Measurements from ENCODE around the gene SH3BP2.
A peak's percentile ranks its signal among the peaks of the same experiment; 100 is the strongest.

SH3BP2 gene

DNA sequence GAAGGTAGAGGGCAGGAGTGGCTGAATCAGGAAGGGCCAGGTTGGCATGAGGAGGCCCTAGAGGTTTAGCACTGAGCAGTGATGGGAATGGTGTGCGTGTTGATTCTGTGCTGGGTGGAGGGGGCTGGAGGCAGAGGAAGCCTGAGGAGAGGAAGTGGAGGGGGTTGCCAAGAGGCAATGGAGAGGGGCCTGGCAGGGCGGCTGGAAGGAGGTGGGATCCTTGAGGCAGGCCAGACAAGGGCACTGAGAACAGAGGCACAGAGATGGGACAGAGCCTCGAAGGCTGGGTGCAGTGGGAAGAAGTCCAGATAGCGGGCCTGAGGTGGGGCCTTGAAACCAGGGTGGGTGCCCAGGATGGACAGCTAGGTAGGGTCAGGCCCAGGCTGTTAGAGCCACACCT, 24.3 kb downstream of the SH3BP2 start:
- peak overlapping the region; percentile 91 for H3K4me2 ChIP-seq (ENCODE audit: low read depth, low read length, poor library complexity, severe bottlenecking)
- H2AFZ ChIP-seq (ENCODE audit: low read length): no peak overlapping the region
- H3K9ac ChIP-seq (ENCODE audit: low read depth, low read length, poor library complexity, severe bottlenecking): peak overlapping the region; percentile 56

DNA sequence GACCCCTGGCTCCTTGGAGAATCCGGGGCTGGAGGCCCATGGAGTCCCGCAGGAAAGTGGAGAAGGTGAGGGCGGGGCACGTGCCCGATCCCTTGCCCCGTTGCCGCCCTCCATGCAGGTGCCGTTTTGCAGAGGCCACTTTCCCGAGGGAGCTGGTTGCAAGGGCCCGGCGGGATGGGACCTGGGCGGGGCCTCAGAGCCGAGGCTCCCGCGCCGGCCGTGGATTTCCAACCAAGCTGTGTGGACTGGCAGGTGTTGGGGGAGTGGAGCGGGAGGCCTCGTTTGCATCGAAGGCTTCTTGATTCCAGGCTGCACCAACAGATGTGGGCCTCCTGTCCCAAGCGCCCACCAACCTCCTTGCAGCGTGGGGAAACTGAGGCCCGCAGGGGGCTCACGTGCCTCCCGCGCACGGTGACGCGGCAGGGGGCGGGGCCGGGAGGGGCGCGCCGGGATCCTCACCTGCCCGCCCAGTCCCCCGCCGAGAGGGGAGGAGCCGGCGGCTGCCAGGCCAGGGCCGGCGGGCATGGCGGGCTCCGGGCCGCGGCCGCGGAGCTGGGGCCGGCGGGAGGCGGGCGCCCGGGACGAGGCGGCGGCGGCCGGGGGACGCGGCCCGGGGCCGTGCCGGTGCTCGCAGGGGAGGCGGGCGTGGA, 24.9 kb downstream of the SH3BP2 start:
- Histone ChIP-seq H3K4me3 (ENCODE audit: low read length, poor library complexity, severe bottlenecking) (peak overlapping the region; percentile 84), H3K9me3 (ENCODE audit: insufficient read depth, low read depth, low read length) (no peaks in the 10 kb centered on the region), H3K36me3 (ENCODE audit: insufficient read depth, low read length) (peaks cover 9% of the 10 kb centered on the region; the same call in 1 of the 2 replicates), H3K4me2 (ENCODE audit: low read depth, low read length, poor library complexity, severe bottlenecking) (peak overlapping the region; percentile 91), H3K9me2 (replicated peaks; ENCODE audit: low read depth, low read length) (no peaks in the 10 kb centered on the region), H4K20me1 (ENCODE audit: insufficient read depth, low read length, poor library complexity, severe bottlenecking) (peaks cover 69% of the 10 kb centered on the region), H3F3A (ENCODE audit: low read depth) (peaks cover 4% of the 10 kb centered on the region; the same call in 1 of the 2 replicates), H3K4me1 (ENCODE audit: insufficient read depth, low read length, poor library complexity, severe bottlenecking) (peaks cover 64% of the 10 kb centered on the region), H3K9ac (ENCODE audit: low read depth, low read length, poor library complexity, severe bottlenecking) (peak overlapping the region; percentile 86), H3K27me3 (ENCODE audit: insufficient read depth, low read length, poor library complexity, severe bottlenecking) (no peaks in the 10 kb centered on the region), H3K79me2 (ENCODE audit: insufficient read depth, low read length) (peaks cover 86% of the 10 kb centered on the region), H2AFZ (ENCODE audit: low read length) (no peak overlapping the region)
- no peak for TF ChIP-seq EZH2phosphoT487 (IDR thresholded peaks at IDR 0.05; ENCODE audit: borderline replicate concordance)
- TF ChIP-seq, protein P1, sequence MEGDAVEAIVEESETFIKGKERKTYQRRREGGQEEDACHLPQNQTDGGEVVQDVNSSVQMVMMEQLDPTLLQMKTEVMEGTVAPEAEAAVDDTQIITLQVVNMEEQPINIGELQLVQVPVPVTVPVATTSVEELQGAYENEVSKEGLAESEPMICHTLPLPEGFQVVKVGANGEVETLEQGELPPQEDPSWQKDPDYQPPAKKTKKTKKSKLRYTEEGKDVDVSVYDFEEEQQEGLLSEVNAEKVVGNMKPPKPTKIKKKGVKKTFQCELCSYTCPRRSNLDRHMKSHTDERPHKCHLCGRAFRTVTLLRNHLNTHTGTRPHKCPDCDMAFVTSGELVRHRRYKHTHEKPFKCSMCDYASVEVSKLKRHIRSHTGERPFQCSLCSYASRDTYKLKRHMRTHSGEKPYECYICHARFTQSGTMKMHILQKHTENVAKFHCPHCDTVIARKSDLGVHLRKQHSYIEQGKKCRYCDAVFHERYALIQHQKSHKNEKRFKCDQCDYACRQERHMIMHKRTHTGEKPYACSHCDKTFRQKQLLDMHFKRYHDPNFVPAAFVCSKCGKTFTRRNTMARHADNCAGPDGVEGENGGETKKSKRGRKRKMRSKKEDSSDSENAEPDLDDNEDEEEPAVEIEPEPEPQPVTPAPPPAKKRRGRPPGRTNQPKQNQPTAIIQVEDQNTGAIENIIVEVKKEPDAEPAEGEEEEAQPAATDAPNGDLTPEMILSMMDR (conservative IDR thresholded peaks at IDR 0.05; ENCODE audit: low read length): no peak

More for the DNA sequence above, 24.3 kb downstream of the SH3BP2 start:
- Histone ChIP-seq H3K9me2 (replicated peaks; ENCODE audit: low read depth, low read length) (no peaks in the 10 kb centered on the region), H3K9me3 (ENCODE audit: insufficient read depth, low read depth, low read length) (no peaks in the 10 kb centered on the region), H3K4me3 (ENCODE audit: low read length, poor library complexity, severe bottlenecking) (peak overlapping the region; percentile 72), H3K79me2 (ENCODE audit: insufficient read depth, low read length) (peaks cover 93% of the 10 kb centered on the region), H3K4me1 (ENCODE audit: insufficient read depth, low read length, poor library complexity, severe bottlenecking) (peaks cover 64% of the 10 kb centered on the region), H3K36me3 (ENCODE audit: insufficient read depth, low read length) (peaks cover 5% of the 10 kb centered on the region; the same call in 1 of the 2 replicates), H3K27me3 (ENCODE audit: insufficient read depth, low read length, poor library complexity, severe bottlenecking) (no peaks in the 10 kb centered on the region), H4K20me1 (ENCODE audit: insufficient read depth, low read length, poor library complexity, severe bottlenecking) (peaks cover 69% of the 10 kb centered on the region), H3F3A (ENCODE audit: low read depth) (peaks cover 4% of the 10 kb centered on the region; the same call in 1 of the 2 replicates)
- TF ChIP-seq EZH2phosphoT487 (IDR thresholded peaks at IDR 0.05; ENCODE audit: borderline replicate concordance): no peak
- TF ChIP-seq, protein P1 (conservative IDR thresholded peaks at IDR 0.05; ENCODE audit: low read length): no peak

DNA sequence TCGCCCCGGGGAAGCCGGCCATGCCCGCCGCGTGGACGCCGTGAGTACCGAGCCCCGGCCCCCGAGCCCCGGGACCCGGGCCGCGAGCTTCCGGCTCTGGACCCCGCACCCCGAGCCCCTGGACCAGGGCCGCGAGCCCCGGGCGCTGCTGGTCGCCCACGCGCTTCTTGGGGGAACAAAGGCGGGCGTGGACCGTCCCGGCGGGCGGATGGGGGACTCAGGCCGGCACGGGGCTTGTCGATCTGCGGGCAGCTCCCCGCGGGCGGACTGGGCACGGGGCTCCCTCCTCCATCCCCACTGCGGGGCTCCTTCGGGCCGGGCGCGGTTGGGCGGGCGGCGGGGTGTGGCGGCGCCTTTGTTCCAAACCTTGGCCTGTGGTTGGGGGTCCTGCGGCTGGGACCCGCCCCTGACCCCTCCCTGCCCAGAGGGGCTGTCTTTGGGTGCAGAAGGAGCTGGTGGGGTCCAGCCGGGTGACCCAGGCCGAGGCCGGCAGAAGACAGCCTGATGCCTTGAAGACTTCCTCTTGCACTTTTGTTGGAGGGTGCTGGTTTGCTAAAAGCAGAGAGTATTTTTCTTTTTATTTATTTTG, 25.6 kb downstream of the SH3BP2 start:
- Histone ChIP-seq H3F3A (ENCODE audit: low read depth) (peaks cover 4% of the 10 kb centered on the region; the same call in 1 of the 2 replicates), H3K9me3 (ENCODE audit: insufficient read depth, low read depth, low read length) (no peaks in the 10 kb centered on the region), H3K9ac (ENCODE audit: low read depth, low read length, poor library complexity, severe bottlenecking) (peak overlapping the region; percentile 86), H3K36me3 (ENCODE audit: insufficient read depth, low read length) (peaks cover 16% of the 10 kb centered on the region; the same call in 1 of the 2 replicates), H3K4me3 (ENCODE audit: low read length, poor library complexity, severe bottlenecking) (peak overlapping the region; percentile 84), H2AFZ (ENCODE audit: low read length) (no peak overlapping the region), H3K9me2 (replicated peaks; ENCODE audit: low read depth, low read length) (no peaks in the 10 kb centered on the region), H4K20me1 (ENCODE audit: insufficient read depth, low read length, poor library complexity, severe bottlenecking) (peaks cover 67% of the 10 kb centered on the region), H3K27me3 (ENCODE audit: insufficient read depth, low read length, poor library complexity, severe bottlenecking) (no peaks in the 10 kb centered on the region), H3K4me2 (ENCODE audit: low read depth, low read length, poor library complexity, severe bottlenecking) (peak overlapping the region; percentile 77), H3K79me2 (ENCODE audit: insufficient read depth, low read length) (peaks cover 82% of the 10 kb centered on the region), H3K4me1 (ENCODE audit: insufficient read depth, low read length, poor library complexity, severe bottlenecking) (peaks cover 62% of the 10 kb centered on the region)
- TF ChIP-seq EZH2phosphoT487 (IDR thresholded peaks at IDR 0.05; ENCODE audit: borderline replicate concordance): no peak
- TF ChIP-seq, protein P1 (conservative IDR thresholded peaks at IDR 0.05; ENCODE audit: low read length): no peak
